Measurements from ENCODE around the gene PINK1.
"Not testable (repeated sequence)": the region's sequence is repeated elsewhere in the genome, so short reads cannot be mapped to it uniquely, and the experiment has no call there.

PINK1 gene

GRCh38 chr1:20644416-20644815, 11.2 kb downstream of the PINK1 start:
- no peak for DNase-seq (ENCODE audit: low read depth in 4 of 4, low spot score in 1 of 4)

- DNase-seq (ENCODE audit: low read depth in 4 of 4, low spot score in 1 of 4): no peak
Measured at GRCh38 chr1:20645414-20645813, 12.2 kb downstream of the PINK1 start.

GRCh38 chr1:20648438-20648837, 15.2 kb downstream of the PINK1 start:
- no peak for DNase-seq (ENCODE audit: low read depth in 4 of 4, low spot score in 1 of 4)

GRCh38 chr1:20648946-20649345, 15.7 kb downstream of the PINK1 start:
- no peak for DNase-seq (ENCODE audit: low read depth in 4 of 4, low spot score in 1 of 4)

- DNase-seq (ENCODE audit: low read depth in 4 of 4, low spot score in 1 of 4): no peak
Measured at GRCh38 chr1:20652300-20652699, 19.0 kb downstream of the PINK1 start.

- DNase-seq (ENCODE audit: low read depth in 4 of 4, low spot score in 1 of 4): no peak
Measured at GRCh38 chr1:20654104-20654690, 20.9 kb downstream of the PINK1 start.

- no peak for DNase-seq (ENCODE audit: low read depth in 4 of 4, low spot score in 1 of 4)
Measured at GRCh38 chr1:20657024-20657423, 23.8 kb downstream of the PINK1 start.

- no peak for DNase-seq (ENCODE audit: low read depth in 4 of 4, low spot score in 1 of 4)
Measured at GRCh38 chr1:20658166-20658915, 25.1 kb downstream of the PINK1 start.

- no peak for DNase-seq (ENCODE audit: low read depth in 4 of 4, low spot score in 1 of 4)
Measured at GRCh38 chr1:20660363-20660762, 27.1 kb downstream of the PINK1 start.

- DNase-seq (ENCODE audit: low read depth in 4 of 4, low spot score in 1 of 4): no peak
Measured at GRCh38 chr1:20660847-20661206, 27.6 kb downstream of the PINK1 start.

- DNase-seq (ENCODE audit: low read depth in 4 of 4, low spot score in 1 of 4): peak; percentile 80 to 93 (median 88)
Measured at GRCh38 chr1:20661207-20662109, 28.2 kb downstream of the PINK1 start, which contains the start of gene DDOST. DDOST (minus strand) TSS chr1:20661369; CDS start chr1:20661350, 19 bp downstream.

GRCh38 chr1:20662110-20662475, 28.8 kb downstream of the PINK1 start:
- DNase-seq (ENCODE audit: low read depth in 4 of 4, low spot score in 1 of 4): no peak

GRCh38 chr1:20663365-20663764, 30.1 kb downstream of the PINK1 start:
- no peak for DNase-seq (ENCODE audit: low read depth in 4 of 4, low spot score in 1 of 4)

- DNase-seq (ENCODE audit: low read depth in 4 of 4, low spot score in 1 of 4): no peak
Measured at GRCh38 chr1:20663969-20664715, 30.9 kb downstream of the PINK1 start.

- no peak for DNase-seq (ENCODE audit: low read depth in 4 of 4, low spot score in 1 of 4)
Measured at GRCh38 chr1:20665726-20666125, 32.5 kb downstream of the PINK1 start.

GRCh38 chr1:20666146-20666545, 32.9 kb downstream of the PINK1 start:
- no peak for DNase-seq (ENCODE audit: low read depth in 4 of 4, low spot score in 1 of 4)

- DNase-seq (ENCODE audit: low read depth in 4 of 4, low spot score in 1 of 4): no peak
Measured at GRCh38 chr1:20666804-20667203, 33.5 kb downstream of the PINK1 start.

- no peak for DNase-seq (ENCODE audit: low read depth in 4 of 4, low spot score in 1 of 4)
Measured at GRCh38 chr1:20668581-20668980, 35.3 kb downstream of the PINK1 start.

GRCh38 chr1:20670936-20671335, 37.7 kb downstream of the PINK1 start:
- DNase-seq (ENCODE audit: low read depth in 4 of 4, low spot score in 1 of 4): no peak

GRCh38 chr1:20672265-20672632, 39.0 kb downstream of the PINK1 start:
- DNase-seq (ENCODE audit: low read depth in 4 of 4, low spot score in 1 of 4): no peak

- not testable (repeated sequence) for DNase-seq (ENCODE audit: low read depth in 4 of 4, low spot score in 1 of 4)
Measured at GRCh38 chr1:20673626-20674025, 40.4 kb downstream of the PINK1 start.

Measured in stimulated activated CD4-positive, alpha-beta T cell treated with anti-CD3 and anti-CD28 coated beads, Interleukin-1b, Interleukin-23, amount 100 ng/mL, for 24 hours (primary cell).